Measurements from ENCODE around the gene CEP63. TPM values are rescaled to one million over a fixed set of nuclear protein-coding genes. Genes with fewer than 3 reads are reported as not detected.

The CEP63 gene
- total RNA-seq, 1 donor from 2014 or later, result 22.1 TPM

DNA sequence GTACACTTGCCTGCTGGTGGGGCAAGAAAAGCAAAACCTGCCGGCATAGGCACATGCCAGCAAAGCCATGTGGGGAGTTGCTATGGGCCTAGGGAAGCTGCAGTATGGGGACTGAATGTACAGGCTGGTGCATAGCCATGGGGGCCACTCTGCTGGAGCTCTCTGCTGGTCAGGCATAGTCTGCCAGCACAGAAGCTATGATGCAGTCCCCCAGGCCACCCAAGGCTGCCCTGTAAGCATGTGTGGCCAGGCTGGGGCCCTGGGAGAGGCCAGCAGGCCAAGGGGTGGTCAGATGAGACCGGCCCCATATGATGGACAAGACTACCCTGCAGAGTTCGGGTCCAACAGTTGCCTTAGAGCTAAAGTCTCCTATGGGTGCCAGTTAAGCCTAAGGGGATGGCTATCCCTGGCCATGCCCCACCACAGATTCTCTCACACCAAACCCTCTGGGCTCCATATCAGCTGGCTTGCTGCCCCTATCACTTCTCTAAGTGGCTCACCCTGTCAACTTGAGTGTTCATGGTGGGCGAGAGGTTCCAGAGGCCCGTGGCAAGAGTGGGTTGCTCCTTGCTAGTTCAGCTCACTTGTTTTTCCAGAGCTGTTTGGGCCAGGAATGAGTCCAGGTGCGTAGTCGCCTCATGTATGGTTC, 41.8 kb downstream of the CEP63 start:
- ATAC-seq, result no peak
- Histone ChIP-seq H3K36me3 (no peaks in the 10 kb centered on the region), H3K4me3 (no peak overlapping the region), H3K9me3 (peaks cover 25% of the 10 kb centered on the region), H3K4me1 (no peaks in the 10 kb centered on the region), H3K27ac (no peak overlapping the region), H3K27me3 (no peaks in the 10 kb centered on the region)
- intact Hi-C loops (cut with DNase I), result no loop called here
- no peak for DNase-seq
- TF ChIP-seq, protein P1, sequence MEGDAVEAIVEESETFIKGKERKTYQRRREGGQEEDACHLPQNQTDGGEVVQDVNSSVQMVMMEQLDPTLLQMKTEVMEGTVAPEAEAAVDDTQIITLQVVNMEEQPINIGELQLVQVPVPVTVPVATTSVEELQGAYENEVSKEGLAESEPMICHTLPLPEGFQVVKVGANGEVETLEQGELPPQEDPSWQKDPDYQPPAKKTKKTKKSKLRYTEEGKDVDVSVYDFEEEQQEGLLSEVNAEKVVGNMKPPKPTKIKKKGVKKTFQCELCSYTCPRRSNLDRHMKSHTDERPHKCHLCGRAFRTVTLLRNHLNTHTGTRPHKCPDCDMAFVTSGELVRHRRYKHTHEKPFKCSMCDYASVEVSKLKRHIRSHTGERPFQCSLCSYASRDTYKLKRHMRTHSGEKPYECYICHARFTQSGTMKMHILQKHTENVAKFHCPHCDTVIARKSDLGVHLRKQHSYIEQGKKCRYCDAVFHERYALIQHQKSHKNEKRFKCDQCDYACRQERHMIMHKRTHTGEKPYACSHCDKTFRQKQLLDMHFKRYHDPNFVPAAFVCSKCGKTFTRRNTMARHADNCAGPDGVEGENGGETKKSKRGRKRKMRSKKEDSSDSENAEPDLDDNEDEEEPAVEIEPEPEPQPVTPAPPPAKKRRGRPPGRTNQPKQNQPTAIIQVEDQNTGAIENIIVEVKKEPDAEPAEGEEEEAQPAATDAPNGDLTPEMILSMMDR (IDR thresholded peaks at IDR 0.05), result no peak

- TF ChIP-seq, protein P1 (IDR thresholded peaks at IDR 0.05), result no peak
- ATAC-seq (no peak), DNase-seq (no peak)
- peaks cover 43% of the 10 kb centered on the region for H3K36me3 ChIP-seq
- no peak overlapping the region for H3K27ac ChIP-seq
- H3K9me3 ChIP-seq, result no peaks in the 10 kb centered on the region
- intact Hi-C loops (cut with DNase I), result no loop called here
- no peaks in the 10 kb centered on the region for H3K4me1 ChIP-seq
- no peaks in the 10 kb centered on the region for H3K27me3 ChIP-seq
- no peak overlapping the region for H3K4me3 ChIP-seq
Measured at GRCh38 chr3:134533493-134533892, 47.6 kb downstream of the CEP63 start.

DNA sequence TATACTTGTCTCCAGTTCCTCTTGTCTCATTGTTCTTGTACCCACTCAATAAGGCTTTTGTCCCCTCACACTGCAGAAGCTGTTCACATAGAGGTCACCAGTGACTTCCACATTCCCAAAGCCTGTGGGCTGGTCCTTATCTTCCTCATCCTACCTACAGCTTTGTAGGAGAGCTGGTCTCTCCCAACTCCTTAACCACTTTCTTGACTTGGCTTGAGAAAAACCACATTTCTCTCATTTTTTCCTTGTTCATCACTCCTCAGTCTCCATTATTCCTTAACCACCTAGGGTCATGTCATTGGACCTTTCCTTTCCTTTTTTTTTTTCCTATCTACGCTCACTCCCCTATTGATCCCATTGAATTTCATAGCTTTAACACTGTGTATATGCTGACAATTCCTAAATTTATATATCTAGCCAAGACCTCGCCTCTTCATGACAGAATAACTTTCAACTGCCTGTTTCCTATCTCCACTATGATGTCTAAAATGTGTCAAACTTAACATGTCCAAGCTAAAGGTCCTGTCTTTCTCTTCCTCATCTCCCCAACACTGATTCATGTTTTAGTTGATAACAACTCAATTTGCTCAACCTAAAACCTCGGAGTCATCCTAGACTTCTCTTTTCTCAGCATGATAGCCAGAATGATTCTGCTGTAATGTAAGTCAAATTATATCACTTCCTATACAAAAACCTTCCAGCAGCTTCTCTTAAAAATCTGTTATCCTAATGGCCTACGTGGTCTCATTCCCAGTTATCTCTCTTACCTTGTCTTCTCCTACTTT, 49.5 kb downstream of the CEP63 start:
- no peaks in the 10 kb centered on the region for H3K27me3 ChIP-seq
- H3K4me1 ChIP-seq, result no peaks in the 10 kb centered on the region
- H3K36me3 ChIP-seq, result peaks cover 46% of the 10 kb centered on the region
- H3K4me3 ChIP-seq, result no peak overlapping the region
- DNase-seq (no peak), ATAC-seq (no peak)
- TF ChIP-seq, protein P1 (IDR thresholded peaks at IDR 0.05), result no peak
- no peak overlapping the region for H3K27ac ChIP-seq
- intact Hi-C loops (cut with DNase I), result no loop called here
- no peaks in the 10 kb centered on the region for H3K9me3 ChIP-seq

DNA sequence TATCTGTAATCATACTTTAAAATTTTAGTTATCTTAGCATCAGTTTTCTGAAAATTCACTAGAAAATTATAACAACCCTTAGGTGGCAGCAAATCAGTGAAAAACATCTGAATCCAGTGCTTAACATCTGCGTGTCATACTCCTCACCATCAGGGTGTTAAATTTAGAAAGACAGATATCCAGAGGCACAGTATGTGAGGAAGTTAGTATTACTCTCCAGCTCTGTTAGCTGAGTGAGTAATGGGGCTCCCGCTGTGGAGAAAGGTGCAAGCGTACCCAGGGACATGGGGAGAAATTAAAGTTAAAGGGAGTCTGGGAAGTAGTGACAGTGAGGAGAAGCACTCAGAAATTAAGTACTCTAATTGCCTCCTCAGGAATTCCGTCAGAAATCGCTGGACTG, 50.9 kb downstream of the CEP63 start:
- ATAC-seq, result no peak
- DNase-seq, result no peak
- no peaks in the 10 kb centered on the region for H3K4me1 ChIP-seq
- H3K4me3 ChIP-seq, result no peak overlapping the region
- H3K36me3 ChIP-seq, result peaks cover 52% of the 10 kb centered on the region
- no peaks in the 10 kb centered on the region for H3K27me3 ChIP-seq
- TF ChIP-seq, protein P1 (IDR thresholded peaks at IDR 0.05), result no peak
- no peak overlapping the region for H3K27ac ChIP-seq
- intact Hi-C loops (cut with DNase I), result no loop called here
- H3K9me3 ChIP-seq, result no peaks in the 10 kb centered on the region

DNA sequence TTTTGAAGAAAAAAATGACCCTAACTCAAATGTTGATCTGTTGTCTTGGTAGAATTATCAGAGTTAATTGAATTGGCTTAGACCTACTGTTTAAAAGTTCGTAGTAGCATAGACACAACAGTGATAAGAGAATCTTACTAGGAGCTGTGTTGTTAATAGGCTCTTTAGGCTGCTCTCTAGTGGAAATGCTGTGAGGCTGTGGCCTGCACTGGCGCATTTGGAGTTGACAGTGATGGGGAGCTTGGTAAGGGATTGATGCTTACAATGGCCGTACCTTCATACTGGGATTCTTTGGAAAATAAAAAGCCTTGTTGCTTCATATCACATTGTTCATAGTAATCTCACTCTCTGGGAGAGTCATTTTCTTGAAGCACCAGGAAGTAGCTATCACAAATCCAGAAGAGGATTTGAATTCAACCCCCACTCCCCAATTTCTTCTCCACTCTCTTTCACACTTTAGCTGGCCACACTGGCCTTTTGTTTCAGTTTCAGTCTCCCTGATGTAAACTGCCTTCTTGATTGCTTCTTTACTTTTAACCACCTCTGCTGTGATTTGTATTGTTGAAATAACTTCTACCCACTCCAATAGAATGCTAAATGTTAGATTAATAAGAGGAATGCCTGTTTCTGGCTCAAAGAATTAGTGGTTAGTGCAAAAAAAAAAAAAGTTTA, 56.6 kb downstream of the CEP63 start:
- TF ChIP-seq, protein P1 (IDR thresholded peaks at IDR 0.05), result no peak
- H3K4me3 ChIP-seq, result no peak overlapping the region
- H3K27me3 ChIP-seq, result no peaks in the 10 kb centered on the region
- no peaks in the 10 kb centered on the region for H3K9me3 ChIP-seq
- H3K4me1 ChIP-seq, result no peaks in the 10 kb centered on the region
- no peak overlapping the region for H3K27ac ChIP-seq
- peaks cover 40% of the 10 kb centered on the region for H3K36me3 ChIP-seq
- no peak for ATAC-seq
- no peak for DNase-seq
- intact Hi-C loops (cut with DNase I), result no loop called here

All from upper lobe of right lung (tissue), 1 donor.